CD4-positive, alpha-beta T cell treated with Interferon gamma for 1 hour (primary cell): ENCODE data around the gene HS3ST3B1.

ENCODE experiments used
- DNase-seq: peaks from one replicate; pipeline ENCODE4 v3.0.0-alpha.2; 2020

The HS3ST3B1 gene

DNA sequence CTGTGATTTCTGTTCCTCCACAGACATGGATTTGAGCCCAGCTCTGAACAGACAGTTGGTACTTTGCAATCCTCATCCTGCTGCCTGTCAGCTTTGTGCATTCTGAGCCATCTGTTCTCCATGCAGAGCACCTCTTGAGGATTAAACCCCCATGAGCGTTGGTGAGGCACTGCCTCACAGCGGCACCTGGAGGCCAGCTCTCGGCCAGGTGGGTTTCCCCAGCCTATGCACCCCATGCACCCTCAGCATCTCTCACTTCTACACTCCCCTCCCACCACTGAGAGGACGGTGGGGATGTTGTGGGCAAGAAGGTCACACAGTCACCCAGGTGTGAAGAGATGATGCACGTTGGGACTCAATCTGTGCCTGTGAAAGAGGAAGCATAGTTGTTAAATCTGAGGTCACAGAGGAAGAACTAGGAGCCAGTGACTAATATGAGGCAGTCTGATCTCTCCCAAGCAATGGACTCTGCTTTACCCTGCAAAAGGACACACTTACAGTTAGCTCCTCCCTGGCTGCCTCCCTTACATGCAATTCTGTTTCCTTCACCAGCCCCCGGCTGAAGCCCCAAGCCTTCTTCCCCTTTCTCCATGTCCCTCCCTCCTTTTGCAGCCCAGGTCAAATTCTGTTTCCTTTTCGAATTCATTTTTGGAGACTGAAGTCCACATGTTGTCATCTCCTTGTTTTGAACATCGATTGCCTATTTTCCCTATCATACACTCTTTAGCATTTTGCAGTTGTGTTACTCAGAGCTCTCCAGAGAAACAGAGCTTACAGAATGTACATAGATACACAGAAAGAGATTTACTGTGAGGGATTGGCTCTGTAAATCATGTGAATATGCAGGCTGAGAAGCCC, 58.5 kb downstream of the HS3ST3B1 start:
- peak; percentile 73 for DNase-seq

DNA sequence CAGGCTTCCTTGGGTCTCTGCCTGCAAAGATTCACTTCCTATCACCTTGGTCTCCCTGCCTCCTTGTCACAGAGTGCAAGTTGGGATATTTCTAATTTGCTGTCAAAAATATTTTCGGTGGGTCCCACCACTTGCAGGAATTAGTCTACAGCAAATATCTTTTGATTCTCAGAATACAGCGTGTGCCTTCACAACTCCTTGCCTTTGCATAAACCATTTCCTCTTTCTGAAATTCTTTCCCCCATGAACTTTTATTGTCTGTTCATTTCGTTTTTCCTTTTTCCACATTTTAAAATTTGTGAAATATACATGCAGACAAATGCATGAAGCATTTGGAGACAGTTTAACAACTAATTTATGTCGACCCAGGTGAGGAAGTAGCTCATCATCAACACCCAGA, 60.0 kb downstream of the HS3ST3B1 start:
- DNase-seq: no peak

DNA sequence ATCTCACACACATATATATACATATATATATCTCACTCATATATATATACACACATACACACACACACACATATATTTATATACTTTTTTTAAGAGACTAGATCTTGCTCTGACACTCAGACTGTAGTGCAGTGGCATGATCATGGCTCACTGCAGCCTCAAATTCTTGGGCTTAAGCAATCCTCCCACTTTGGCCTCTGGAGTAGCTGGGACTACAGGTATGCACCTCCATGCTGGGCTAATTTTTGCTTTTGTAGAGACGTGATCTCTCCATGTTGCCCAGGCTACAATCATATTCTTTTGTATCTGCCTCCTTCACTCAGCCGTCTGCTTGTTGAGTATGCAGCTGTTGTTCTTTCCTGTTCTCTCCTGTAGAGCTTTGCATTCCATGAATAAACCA, 60.6 kb downstream of the HS3ST3B1 start:
- no peak for DNase-seq

DNA sequence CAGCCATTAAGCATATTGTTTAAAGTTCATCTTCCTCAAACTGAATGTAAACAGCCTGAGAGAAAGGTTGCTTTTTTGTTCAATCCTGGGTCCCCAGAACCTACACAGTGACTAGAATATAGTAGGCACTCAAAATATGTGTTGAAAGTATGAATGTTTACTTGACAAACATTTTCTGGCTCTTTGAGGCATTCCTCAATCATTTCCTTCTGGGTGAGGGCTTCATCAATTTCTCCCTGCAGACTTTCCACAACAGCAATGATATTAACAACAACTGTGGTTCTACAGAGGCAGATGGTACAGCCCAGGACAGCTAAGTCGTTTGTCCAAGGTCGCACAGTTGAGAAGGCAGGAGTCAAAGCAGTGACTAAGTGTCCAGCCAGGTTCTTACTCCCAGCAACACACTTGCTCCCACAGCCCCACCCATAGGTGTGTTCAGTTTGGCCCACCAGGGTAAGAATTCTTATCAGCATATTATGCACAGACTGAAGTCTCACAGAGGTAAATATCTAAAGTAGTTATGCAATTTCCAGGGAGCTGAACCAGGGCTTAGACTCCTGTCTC, 61.1 kb downstream of the HS3ST3B1 start:
- no peak for DNase-seq

DNA sequence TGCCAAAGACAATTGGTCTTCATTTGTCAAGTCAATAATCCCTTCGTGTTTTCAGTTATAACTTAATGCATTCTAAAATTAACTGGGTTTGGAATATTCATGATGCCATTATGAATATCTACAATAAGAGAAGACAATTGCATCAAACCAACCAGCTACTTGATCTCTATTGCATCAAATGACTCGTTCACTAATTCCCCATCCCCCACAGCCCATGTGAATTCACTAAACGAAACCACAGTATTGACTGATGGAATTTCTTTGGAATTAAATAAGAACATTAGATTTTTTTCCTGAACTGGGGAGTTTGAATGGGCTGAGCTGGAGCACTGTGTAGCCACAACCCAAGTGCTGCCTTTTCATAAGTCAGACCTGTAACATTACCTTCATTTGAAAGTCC, 65.3 kb downstream of the HS3ST3B1 start:
- no peak for DNase-seq

DNA sequence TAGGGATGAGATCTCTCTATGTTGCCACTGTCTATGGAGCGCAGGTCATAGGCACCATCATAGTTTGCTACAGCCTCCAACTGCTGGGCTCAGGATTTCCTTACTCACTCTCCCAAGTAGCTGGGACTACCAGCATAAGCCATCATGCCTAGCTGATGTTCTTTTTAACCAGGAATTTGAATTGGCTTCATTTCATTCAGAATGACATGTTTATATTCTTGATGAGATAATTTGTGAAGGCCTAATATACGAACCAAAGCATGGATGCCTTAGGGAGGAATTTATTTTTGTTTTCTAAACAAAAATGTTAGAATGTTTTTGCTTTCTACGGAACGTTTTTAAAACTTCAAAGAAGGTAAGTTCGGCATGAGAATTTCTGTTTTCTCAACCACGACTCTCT, 71.6 kb downstream of the HS3ST3B1 start:
- DNase-seq: no peak

DNA sequence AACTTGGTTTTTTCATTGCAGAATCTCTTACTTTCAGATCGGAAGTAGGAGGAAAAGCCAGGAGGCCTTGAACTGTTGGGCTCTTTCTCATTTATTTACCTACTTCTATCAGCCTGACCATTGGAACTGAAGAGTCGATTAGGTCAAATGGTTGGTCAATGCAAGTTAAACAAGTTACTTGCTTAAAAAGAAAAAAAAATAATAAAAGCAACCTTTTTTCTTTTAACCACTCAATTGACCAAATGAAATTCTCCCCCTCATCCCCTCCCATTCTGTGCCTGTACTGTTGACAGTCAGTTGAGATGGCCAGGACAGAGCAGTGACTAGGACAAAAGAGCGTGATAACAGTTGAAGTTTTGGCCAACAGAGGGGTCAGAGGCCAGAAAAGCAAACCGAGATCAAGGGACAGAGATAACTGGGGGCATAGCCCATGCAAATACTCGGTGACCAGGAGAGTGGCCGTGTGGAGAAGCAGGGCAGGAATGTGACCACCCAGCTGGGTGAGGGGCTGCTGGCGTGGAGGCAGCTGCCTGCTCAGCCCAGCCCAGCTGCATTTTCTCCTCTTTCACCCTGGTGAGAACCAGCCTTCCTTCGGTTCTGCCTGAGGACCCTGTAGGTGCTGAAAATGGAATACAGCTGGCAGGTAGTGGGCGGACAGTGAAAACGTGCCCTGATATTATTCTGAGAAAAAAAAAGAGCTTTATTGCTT, 72.2 kb downstream of the HS3ST3B1 start:
- no peak for DNase-seq

DNA sequence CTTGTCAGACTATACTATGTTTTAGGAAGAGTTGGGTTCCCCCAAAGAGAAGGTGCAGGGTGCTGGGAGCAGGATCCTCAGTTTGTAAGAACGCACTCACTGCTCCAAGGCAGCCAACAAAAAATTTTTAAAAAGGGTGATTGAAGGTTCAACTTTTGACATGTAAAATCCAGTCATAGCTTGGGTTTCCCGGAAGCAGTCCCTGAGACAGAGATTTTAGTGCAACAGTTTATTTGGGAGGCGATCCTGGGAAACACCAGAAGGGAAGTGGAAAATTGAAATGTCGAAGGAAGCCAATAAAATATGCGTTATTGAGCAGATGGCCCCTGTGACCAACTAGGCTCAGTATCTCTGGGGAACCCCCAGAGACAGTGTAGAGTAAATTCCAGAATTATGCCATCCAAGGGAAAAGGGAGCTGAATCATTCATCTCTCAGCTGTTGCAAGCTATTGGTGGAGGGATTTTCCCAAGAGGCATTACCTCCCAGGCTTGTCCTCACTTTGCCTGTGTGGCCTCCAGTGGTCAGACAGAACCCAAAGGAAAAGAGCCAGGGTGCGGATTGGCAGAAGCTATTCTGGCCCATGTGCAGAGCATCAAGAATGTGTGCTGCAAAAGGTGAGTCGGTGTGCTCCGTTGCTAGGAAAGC, 72.9 kb downstream of the HS3ST3B1 start:
- DNase-seq: no peak

DNA sequence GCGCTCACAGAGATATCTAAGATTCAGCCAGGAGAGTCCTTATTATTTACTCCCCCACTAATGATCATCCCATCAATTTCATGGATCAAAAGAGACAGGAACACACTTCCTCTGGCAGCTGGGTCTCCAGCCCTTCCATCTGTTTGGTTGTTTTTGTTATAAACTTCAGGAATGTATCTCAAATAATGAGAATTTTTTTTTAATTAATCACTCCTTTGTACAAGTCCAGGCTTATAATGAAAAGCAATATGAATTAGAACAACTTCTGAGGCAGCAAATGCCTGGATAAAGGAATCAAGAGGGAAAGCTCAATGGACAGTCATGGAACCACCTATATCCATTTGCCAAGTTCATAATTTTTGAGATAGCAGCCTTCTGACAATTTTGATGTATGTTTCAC, 73.4 kb downstream of the HS3ST3B1 start:
- DNase-seq: no peak

DNA sequence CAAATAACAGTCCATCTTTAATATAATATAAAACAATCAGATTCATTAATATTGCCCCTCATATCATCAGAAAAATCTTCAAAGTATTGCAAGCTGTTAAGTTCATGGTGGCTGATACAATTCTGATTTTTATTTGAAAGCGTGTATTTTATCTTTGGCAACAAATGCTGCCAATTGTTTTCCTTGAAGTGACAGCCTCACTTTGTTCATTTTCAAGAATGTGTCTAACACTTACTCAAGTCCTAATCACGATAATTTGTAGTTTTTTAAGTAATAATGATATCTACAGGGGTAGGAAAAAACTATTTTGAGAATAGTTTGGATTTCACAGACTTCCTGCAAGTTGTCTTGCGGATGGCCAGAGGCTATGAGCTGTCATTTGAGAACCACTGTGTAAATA, 75.8 kb downstream of the HS3ST3B1 start:
- no peak for DNase-seq

DNA sequence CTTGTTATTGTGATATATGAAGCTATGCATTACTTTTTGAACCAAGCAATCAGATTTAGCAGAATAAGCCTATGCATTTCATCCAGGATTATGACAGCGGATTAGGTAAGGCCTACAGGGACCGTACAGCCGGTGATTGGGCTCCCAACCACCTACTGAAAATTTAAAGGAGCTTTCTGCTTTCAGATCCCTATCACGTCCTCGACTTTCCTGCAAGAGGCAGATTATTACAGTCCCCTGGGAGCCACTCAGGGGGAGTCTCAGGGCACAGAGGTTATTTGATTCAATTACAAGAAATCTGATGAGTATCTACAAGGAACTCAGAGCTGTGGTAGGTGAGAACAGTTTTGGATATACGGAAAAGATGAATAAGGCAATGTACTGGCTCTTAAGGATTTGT, 80.7 kb downstream of the HS3ST3B1 start:
- no peak for DNase-seq

DNA sequence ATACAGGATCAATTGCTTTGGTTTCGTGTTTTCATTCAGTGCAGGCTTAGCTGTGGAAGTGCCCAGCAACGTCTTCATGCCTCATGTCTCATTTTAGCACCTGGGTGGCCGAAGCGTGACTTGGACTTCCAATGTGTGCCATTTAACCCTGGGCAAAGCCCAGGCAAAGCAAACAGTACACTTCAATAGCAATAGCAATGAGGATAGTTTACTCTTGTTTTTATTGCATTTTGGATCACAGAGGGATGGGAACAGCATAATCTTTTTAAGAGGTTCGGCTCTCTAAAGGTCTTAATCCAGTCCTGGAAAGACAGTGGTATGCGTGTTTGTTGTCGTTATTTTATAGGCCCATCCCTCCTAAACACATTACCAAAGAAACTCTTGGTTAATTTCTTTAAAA, 86.2 kb downstream of the HS3ST3B1 start:
- DNase-seq: no peak

DNA sequence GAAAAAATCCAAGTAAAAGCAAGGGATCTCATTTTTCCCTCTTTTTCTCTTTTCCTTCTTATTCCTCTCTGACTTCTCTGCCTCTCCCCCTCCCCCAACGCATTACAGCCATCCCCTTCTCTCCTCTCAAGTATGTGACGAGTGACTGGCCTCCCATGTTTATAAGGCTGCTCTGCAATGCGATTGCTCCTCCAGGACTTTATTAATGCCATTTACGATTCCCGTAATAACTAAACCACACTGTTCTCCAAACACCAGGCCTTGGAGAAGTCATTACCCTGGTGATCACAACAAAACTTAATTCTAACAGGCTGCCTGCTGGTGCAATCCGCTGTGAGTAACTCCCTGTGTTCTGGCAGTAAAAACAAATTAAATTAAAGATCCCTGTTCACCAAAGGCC, 88.8 kb downstream of the HS3ST3B1 start:
- no peak for DNase-seq

DNA sequence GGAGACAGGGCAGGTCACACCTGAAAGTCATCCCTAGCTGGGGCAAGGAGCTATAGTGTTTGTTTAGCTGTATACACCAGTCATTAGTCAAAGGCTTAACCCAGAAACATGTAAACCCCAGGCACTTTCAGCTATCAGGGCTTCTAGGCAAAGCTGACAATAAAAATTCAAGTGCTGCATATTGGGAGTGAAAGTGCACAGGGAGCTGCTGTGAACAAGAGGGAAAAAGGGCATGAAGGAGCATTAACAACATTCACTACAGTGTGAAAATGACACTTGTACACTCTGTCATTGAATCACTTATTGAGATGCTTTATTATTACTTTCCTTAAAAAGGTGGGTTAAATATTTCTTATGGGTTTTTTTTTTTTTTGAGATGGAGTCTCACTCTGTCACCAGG, 92.8 kb downstream of the HS3ST3B1 start:
- no peak for DNase-seq

DNA sequence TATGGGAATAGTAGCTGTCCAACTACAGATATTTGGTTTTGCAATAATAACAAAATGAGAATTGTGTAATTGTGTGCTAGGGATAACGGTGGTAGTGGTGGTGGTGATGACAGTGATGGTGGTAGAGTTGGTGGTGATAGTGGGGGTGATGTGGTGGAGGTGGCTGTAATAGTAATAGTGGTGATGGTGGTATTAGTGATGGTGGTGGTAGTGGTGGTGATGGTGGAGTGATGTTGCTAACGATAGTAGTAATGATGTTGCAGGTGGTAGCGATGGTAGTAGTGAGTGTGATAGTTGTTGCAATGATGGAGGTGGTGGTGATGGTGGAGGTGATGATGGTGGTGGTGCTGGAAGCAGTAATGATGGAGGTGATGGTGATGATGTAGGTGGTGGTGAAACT, 94.4 kb downstream of the HS3ST3B1 start:
- no peak for DNase-seq

DNA sequence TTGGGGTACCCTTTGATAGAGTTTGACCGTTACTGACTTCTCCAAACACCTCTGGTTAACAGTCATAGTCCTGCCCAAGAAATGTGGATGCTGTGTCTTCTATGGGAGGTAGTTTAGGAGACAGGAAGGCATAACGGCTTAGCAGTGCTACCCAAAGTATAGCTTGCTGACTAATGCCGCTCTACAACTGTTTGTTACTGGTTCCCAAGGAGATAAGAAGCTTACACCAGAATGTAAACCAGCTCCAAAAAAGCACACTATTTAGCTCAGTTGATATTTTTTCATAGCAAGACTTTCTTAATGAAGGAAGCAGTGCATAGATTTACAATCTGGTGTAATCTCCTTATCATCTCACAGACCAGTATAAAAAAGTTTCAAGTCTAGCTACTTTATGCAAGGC, 95.7 kb downstream of the HS3ST3B1 start:
- no peak for DNase-seq

DNA sequence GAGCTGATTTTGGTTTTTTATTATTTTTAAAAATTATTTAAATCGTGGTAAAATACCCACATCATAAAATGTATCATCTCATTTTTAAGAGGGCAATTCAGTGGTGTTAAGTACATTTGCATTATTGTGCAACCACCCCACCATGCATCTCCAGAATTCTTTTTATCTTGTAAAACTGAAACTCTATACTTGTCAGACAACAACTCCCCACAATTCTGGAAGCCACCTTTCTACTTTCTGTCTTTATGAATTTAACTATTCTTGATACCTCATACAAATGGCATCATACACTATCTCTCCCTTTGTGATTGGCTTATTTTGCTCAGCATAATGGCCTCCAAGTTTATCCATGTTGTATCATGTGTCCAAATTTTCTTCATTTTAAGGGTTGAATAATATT, 97.9 kb downstream of the HS3ST3B1 start:
- DNase-seq: no peak
